GM12891 (cell line): ENCODE data around the gene GOLM1.

Experiments
- DNase-seq: peaks from one replicate; pipeline ENCODE4 v3.0.0; 2011; ENCODE audit warnings: low spot score; ENCODE audit not compliant: insufficient read length
- FAIRE-seq: peaks from 2 replicates; lab custom pipeline; 2011; peaks lifted over from hg19 to GRCh38; lab: Jason Lieb, UNC
- PAX5 ChIP-seq: IDR thresholded peaks from 2 replicates; pipeline ENCODE4 v1.6.1; 2011; ENCODE audit warnings: low read length, moderate library complexity, mild to moderate bottlenecking; ENCODE audit not compliant: insufficient read depth, severe bottlenecking
- POLR2A ChIP-seq: IDR thresholded peaks from 2 replicates; pipeline ENCODE4 v1.6.1; 2011; ENCODE audit warnings: low read depth, low read length, control low read depth
- POLR2AphosphoS5 ChIP-seq: IDR thresholded peaks from 2 replicates; pipeline ENCODE4 v1.6.1; 2011; ENCODE audit warnings: low read depth, low read length, control low read depth
- POU2F2 ChIP-seq: IDR thresholded peaks from 2 replicates; pipeline ENCODE4 v1.6.1; 2011; ENCODE audit warnings: low read depth, mild to moderate bottlenecking, control low read depth, low read length, moderate library complexity
- SPI1 ChIP-seq: IDR thresholded peaks from 2 replicates; pipeline ENCODE4 v1.6.1; 2011; ENCODE audit warnings: low read depth, low read length, control low read depth
- TAF1 ChIP-seq: IDR thresholded peaks from 2 replicates; pipeline ENCODE4 v1.6.1; 2011; ENCODE audit warnings: low read depth, low read length, control low read depth

GOLM1 gene

DNA sequence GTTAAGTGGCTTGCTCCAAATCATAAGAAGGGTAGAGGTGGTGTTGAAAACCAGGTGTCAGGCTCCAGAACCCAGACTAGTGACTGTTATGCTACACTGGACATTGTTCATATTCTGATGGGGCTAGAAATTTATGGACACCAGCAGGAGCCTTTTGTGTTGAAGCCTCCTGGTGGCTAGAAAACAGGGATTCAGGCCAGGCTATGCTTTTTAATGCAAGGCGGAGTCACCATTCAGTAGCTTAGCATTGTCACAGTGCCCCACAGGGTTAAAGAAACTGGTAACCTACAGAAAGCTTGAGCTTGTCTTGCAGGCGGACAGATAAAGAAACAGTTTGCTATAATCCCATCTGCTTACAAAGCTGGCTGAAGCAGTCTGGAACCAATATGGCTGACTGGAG is 23.0 kb upstream of the GOLM1 start:
- DNase-seq (no peak), FAIRE-seq (no peak)
- TF ChIP-seq TAF1 = no peak
- no peak for TF ChIP-seq SPI1
- no peak for TF ChIP-seq POLR2A
- TF ChIP-seq POU2F2 = no peak
- no peak for TF ChIP-seq PAX5
- TF ChIP-seq POLR2AphosphoS5 = no peak

DNA sequence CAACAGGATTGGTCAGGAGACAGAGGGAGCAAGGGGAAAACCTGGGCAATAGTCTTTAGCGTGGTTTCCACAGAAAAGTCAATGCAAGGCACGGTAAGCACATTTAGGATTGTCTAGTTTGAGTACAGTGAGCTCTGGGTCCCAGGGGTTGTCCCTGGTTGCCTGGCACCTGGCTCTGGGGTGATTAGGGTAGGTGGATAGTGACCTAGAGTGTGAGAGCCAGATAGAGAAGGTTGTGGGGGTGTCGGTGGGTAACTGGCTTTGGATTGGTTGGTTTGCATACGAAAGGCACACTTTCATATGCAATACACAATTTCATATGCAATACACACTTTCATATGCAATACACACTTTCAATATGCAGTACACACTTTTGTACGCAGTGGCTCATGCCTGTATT is 20.1 kb upstream of the GOLM1 start:
- DNase-seq (no peak), FAIRE-seq (no peak)
- TF ChIP-seq POU2F2 (no peak), SPI1 (no peak), PAX5 (no peak), POLR2AphosphoS5 (no peak), TAF1 (no peak), POLR2A (no peak)

DNA sequence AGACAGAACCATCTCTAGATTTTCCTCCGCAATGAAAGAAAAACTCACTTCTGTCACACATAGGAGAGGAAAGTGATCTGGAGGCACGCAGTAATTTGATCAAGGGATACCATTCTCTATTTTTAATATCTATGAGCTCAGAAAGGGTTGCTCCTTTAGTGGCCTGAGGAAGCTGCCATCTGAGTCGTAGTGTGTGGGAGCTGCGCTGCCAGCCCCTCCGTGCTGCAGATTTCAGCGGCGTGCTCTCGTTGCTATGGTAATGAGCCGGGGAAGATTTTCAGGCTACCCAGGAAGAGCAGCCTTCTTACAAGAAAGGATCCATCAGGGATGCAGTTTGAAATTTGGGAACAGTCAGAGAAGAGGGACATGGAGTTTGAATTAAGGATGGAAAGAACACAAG is 17.1 kb upstream of the GOLM1 start:
- DNase-seq = no peak
- FAIRE-seq = no peak
- TF ChIP-seq PAX5 (no peak), POU2F2 (no peak), SPI1 (no peak), POLR2A (no peak), POLR2AphosphoS5 (no peak), TAF1 (no peak)

DNA sequence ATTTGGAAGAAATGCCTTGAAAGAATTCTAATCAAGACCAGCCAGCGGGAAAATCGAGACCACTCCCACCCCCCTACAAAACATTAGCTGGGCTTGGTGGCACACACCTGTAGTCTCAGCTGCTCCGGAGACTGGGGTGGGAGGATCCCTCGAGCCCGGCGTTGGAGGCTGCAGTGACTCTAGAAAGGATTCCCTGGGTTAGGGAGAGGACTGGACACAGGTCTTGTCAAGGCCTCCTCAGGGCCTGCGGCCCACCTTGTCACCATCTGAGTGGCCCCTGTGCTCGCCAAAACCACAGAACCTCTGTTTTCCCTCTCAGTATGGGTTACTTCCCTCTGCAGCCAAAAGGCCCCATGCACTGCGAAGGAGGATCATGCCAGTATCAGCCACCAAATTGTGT is 16.5 kb upstream of the GOLM1 start:
- DNase-seq (no peak), FAIRE-seq (no peak)
- TF ChIP-seq POLR2AphosphoS5 = no peak
- no peak for TF ChIP-seq POLR2A
- no peak for TF ChIP-seq TAF1
- no peak for TF ChIP-seq PAX5
- no peak for TF ChIP-seq SPI1
- no peak for TF ChIP-seq POU2F2

DNA sequence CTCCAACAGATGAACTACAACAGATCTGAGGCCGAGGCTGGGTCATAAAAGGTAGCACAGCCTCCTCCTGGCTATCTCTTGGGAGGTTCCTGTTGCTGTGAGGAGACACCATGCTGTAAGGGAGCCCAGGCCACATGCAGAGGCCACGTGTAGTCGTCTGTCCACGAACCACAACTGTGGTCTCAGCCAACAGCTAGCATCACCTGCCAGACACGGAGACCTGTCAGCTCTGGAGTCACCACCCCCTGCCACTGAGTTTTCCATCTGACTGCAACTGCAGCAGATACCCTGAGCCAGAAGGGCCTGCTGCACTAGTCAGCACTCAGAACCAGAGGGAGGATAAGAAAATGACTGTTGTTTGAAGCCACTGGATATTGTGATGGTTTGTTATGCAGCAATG is 12.7 kb upstream of the GOLM1 start:
- FAIRE-seq (no peak), DNase-seq (no peak)
- TF ChIP-seq POLR2A (no peak), POU2F2 (no peak), POLR2AphosphoS5 (no peak), TAF1 (no peak), PAX5 (no peak), SPI1 (no peak)

DNA sequence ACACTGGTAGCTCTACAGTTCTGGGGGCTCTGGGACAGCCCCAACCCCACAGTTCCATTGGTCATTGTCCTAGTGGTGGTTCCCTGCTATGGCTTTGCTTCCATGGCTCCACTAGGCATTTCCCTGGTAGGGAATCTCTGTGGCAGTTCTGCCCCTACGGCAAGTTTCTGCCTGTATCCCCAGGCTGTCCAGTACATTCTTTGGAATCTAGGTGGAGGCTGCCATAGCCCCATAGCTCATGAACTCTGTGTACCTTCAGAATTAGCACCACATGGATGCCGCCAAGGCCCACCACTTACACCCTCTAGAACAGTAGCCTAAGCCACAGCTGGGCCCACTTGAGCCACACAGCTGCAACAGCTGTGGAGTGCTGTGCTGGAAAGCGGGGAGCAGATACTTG is 3.3 kb upstream of the GOLM1 start:
- TF ChIP-seq TAF1 = no peak
- TF ChIP-seq PAX5 = no peak
- TF ChIP-seq POLR2A = no peak
- no peak for TF ChIP-seq SPI1
- TF ChIP-seq POLR2AphosphoS5 = no peak
- TF ChIP-seq POU2F2 = no peak
- DNase-seq (no peak), FAIRE-seq (no peak)

DNA sequence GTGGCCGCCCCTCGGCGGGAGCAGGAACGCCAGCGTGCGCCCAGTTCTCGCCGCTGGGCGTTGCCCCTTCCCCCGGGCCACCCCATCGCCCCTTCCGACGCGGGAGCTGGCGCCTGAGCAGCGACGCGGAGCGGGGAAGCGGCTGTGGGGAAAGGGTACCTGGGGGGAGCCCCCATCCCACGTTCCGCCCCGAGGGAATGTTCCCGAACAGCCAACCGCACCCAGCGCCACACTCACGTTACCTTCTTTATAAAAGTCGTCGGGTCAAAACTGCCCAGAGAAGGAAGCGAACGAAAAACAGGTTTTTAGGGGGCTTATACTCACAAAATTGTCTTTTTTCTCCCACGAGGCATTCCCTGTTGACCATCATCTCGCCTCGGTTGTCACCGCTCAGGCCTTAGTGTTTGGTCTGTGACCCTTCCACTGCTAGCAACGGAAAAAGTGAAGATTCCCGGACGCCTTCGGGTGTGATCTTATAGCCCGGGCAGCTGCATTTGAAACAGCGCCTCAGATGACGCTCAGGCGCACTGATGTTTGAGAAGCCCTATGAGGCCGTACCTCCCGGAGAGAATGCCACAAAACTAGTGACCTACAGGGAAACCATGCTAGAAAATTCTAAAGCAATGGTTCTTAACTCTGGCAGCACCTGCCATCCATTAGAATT is 475 bp upstream of the GOLM1 start:
- FAIRE-seq = peak; percentile 88
- DNase-seq = no peak
- TF ChIP-seq PAX5 (no peak), SPI1 (no peak), POU2F2 (no peak), TAF1 (no peak), POLR2AphosphoS5 (no peak), POLR2A (no peak)

DNA sequence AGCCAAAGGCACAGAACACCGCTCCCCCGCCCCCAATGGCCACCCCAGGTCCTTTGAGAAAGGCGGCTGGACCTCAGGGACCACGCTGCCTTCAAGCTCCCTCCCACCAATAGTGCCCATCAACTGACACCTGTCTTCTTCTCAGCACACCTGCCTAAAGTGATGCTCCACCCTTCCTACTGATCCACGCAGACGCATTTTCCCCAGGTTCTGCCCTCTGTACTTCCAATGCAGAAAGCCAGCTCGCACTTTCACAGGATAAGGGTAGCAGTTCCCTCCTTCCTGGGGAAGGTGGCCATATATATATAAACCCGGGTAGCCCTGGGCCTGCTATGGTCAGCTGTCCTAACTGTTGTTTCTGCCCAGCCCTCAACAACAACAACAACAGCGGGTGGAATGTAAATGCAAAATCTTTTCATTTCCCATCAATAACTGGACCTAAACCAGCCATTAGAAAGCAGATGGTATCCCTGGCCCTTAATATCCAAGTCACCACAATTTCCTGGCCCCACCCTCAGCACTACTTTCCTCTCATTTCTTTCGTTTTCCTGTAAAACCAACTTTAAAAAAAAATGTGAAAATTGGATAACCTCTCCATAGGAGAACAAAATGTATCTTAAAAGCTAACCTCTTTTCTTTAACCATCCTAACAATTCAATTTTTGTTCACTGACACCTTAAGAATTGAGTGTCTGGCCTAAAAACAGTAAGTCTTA is 1.7 kb downstream of the GOLM1 start:
- DNase-seq (no peak), FAIRE-seq (no peak)
- no peak for TF ChIP-seq SPI1
- TF ChIP-seq POLR2AphosphoS5 = no peak
- no peak for TF ChIP-seq TAF1
- TF ChIP-seq POU2F2 = no peak

DNA sequence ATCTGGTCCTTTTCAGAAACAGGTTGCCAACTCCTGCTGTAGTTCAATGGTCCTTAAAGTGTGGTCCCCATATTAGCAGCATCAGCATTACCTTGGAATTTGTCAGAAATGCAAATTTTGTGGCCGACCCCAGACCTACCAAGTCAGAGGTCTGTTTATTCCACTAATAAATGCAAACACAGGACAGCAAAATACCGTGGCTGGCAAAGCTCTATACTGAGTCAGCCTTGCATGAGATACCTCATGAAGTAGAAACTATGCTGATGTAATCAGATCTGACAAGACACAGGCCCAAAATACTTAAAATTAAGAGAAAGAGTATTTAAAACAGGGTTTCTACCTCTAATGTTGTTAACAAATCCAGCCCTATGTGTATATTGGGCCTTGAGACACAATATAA is 3.0 kb downstream of the GOLM1 start:
- TF ChIP-seq TAF1 = no peak
- TF ChIP-seq POLR2A = no peak
- peak; percentile 82 for TF ChIP-seq POU2F2
- no peak for FAIRE-seq
- DNase-seq = no peak
